CD14-positive monocyte (primary cell): Measurements from ENCODE around the gene TSEN54. TPM values are rescaled to one million over a fixed set of nuclear protein-coding genes. Genes with fewer than 3 reads are reported as not detected.

ENCODE experiments used
- DNase-seq, 3 donors: peaks; one replicate each; pipeline ENCODE4 v3.0.0-alpha.2; 2011 to 2022
- H2AFZ ChIP-seq: 2 replicates; pipeline ENCODE4 v1.6.0; 2012; ENCODE audit warnings: mild to moderate bottlenecking, low read depth, low read length, inconsistent platforms; ENCODE audit not compliant: insufficient read depth, poor library complexity, severe bottlenecking
- H3K27ac ChIP-seq, 2 donors: 1 replicate in 1 of 2; 2 replicates in 1 of 2; pipeline ENCODE4 v1.5.1; 2012 to 2013; ENCODE audit warnings: low read length in 2 of 2, control low read depth in 1 of 2, inconsistent platforms in 1 of 2, low read depth in 1 of 2, mild to moderate bottlenecking in 1 of 2
- H3K27me3 ChIP-seq, 2 donors: one replicate each; pipeline versions ENCODE4 v1.6.0 to v1.6.1; 2011 to 2013; ENCODE audit warnings: low read length in 2 of 2; ENCODE audit not compliant: control insufficient read depth in 2 of 2, insufficient read depth in 2 of 2
- H3K36me3 ChIP-seq, 2 donors: replicated peaks in 1 of 2; 1 replicate in 1 of 2; 2 replicates in 1 of 2; pipeline versions ENCODE4 v1.5.1 to v1.6.1; 2012 to 2013; ENCODE audit warnings: low read length in 2 of 2, control low read depth in 1 of 2, inconsistent platforms in 1 of 2, mild to moderate bottlenecking in 1 of 2; ENCODE audit not compliant: insufficient read depth in 2 of 2, control insufficient read depth in 1 of 2
- H3K4me1 ChIP-seq, 2 donors: 1 replicate in 1 of 2; 2 replicates in 1 of 2; pipeline versions ENCODE4 v1.5.1 to v1.6.1; 2012 to 2013; ENCODE audit warnings: low read length in 2 of 2, control low read depth in 1 of 2, inconsistent platforms in 1 of 2, mild to moderate bottlenecking in 1 of 2, moderate library complexity in 1 of 2; ENCODE audit not compliant: insufficient read depth in 2 of 2, control insufficient read depth in 1 of 2
- H3K4me2 ChIP-seq: replicated peaks from 2 replicates; pipeline ENCODE3; 2012; ENCODE audit warnings: low read length, moderate library complexity, mild to moderate bottlenecking; ENCODE audit not compliant: poor library complexity, severe bottlenecking; ENCODE audit errors: extremely low read depth
- H3K4me3 ChIP-seq, 3 experiments: fragments of 200-600 bp in 1 of 3; sonication (generic) in 1 of 3; replicated peaks in 1 of 3; 1 replicate in 2 of 3; 2 replicates in 1 of 3; pipeline ENCODE4 v1.5.1; 2011 to 2013; ENCODE audit warnings: low read length in 3 of 3, mild to moderate bottlenecking in 3 of 3, control low read depth in 2 of 3, low read depth in 2 of 3, inconsistent platforms in 1 of 3, moderate library complexity in 1 of 3
- H3K79me2 ChIP-seq: 2 replicates; pipeline ENCODE4 v1.6.0; 2012; ENCODE audit warnings: mild to moderate bottlenecking, control low read depth, inconsistent platforms, low read length, moderate library complexity; ENCODE audit not compliant: insufficient read depth
- H3K9ac ChIP-seq: 2 replicates; pipeline ENCODE4 v1.6.0; 2017; ENCODE audit warnings: low read length, mild to moderate bottlenecking; ENCODE audit not compliant: insufficient read depth, poor library complexity, severe bottlenecking
- H3K9me3 ChIP-seq, 2 donors: replicated peaks in 1 of 2; 1 replicate in 1 of 2; 2 replicates in 1 of 2; pipeline versions ENCODE4 v1.5.1 to v1.6.1; 2012 to 2013; ENCODE audit warnings: low read length in 2 of 2, control low read depth in 1 of 2; ENCODE audit not compliant: control insufficient read depth in 1 of 2, insufficient read depth in 1 of 2
- H4K20me1 ChIP-seq: 2 replicates; pipeline ENCODE4 v1.6.0; 2012; ENCODE audit warnings: mild to moderate bottlenecking, low read length, control low read depth, moderate library complexity; ENCODE audit not compliant: insufficient read depth
- H3K27ac Mint-ChIP-seq, 7 donors: one replicate each; pipeline ENCODE4 v1.8.0; 2020; ENCODE audit warnings: mild to moderate bottlenecking in 7 of 7, mixed read lengths in 7 of 7, moderate library complexity in 6 of 7, inconsistent platforms in 2 of 7
- H3K27me3 Mint-ChIP-seq, 3 donors: one replicate each; pipeline ENCODE4 v1.8.0; 2021 to 2022; ENCODE audit warnings: low read depth in 3 of 3, mild to moderate bottlenecking in 3 of 3, mixed read lengths in 3 of 3, moderate library complexity in 3 of 3, inconsistent platforms in 1 of 3
- H3K36me3 Mint-ChIP-seq, 2 donors: one replicate each; pipeline ENCODE4 v1.8.0; 2020; ENCODE audit warnings: mixed read lengths in 2 of 2, inconsistent platforms in 1 of 2, mild to moderate bottlenecking in 1 of 2
- H3K4me1 Mint-ChIP-seq: one replicate; pipeline ENCODE4 v1.8.0; 2020; ENCODE audit warnings: mild to moderate bottlenecking, mixed read lengths
- H3K4me3 Mint-ChIP-seq, 2 donors: one replicate each; pipeline ENCODE4 v1.8.0; 2020; ENCODE audit warnings: mild to moderate bottlenecking in 2 of 2, mixed read lengths in 2 of 2, moderate library complexity in 1 of 2
- H3K9me3 Mint-ChIP-seq, 7 donors: one replicate each; pipeline ENCODE4 v1.8.0; 2020 to 2022; ENCODE audit warnings: mixed read lengths in 7 of 7, mild to moderate bottlenecking in 6 of 7, moderate library complexity in 6 of 7, inconsistent platforms in 2 of 7
- WGBS: methylation state at CpG from one replicate; pipeline ENCODE4 v1.1.5; 2013; ENCODE audit warnings: missing lambda C conversion rate; ENCODE audit not compliant: insufficient coverage; 5-methylcytosine and 5-hydroxymethylcytosine counted together
- intact Hi-C, 2 donors: fragments of 100-400 bp; cut with micrococcal nuclease; formaldehyde crosslinking; loops; one replicate each; pipeline versions ENCODE4 v1.15.0 to v1.15.1; 2023
- polyA plus RNA-seq, 3 donors: library from polyadenylated mRNA; depleted of rRNA in 1 of 3; unstranded in 2 of 3; stranded (reverse) in 1 of 3; fragments of 300-500 nt in 2 of 3; fragments of >200 nt in 1 of 3; fragmentation: Illumina TruSeq in 2 of 3; gene quantifications; 1 replicate in 2 of 3; 2 replicates in 1 of 3; pipeline ENCODE4 v1.2.3, GENCODE V29; 2012 to 2021
- TF ChIP-seq, protein P1 (sequence below): fragments of 200-600 bp; IDR thresholded peaks from one replicate; pipeline ENCODE4 v1.8.0; 2022; ENCODE audit warnings: antibody characterized with exemption, mild to moderate bottlenecking

The TSEN54 gene
- polyA plus RNA-seq, 3 donors: 10.3 to 13.6 (median 11.8) TPM

DNA sequence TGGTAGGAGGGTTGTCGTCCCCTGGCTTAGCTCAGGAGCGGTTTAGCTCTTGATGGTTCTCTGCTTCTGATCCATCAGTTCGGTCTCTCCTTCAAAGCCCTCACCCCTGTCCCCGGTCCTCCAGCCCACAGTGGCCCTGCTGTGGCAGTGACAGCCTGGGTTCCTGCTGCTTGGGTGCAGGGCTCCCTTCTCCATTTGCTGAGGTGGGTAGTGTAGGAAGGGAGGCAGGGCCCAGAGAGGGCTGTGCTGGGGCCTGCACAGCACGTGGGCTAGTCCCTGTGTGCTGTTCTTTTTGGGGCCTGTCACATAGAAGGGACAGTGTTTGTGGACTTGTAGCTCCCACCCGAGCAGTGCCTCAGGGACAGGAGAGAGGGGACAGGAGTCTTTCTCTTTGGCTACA, 41.6 kb upstream of the TSEN54 start:
- intact Hi-C loops: no loop called here
- peak overlapping the region in 2 of 7 donors; percentile 11 to 48 for H3K27ac Mint-ChIP-seq
- 100% methylated on average over 2 of the region's 6 CpGs for WGBS
- Histone ChIP-seq H3K9me3 (no peaks in the 10 kb centered on the region), H3K4me3 (no peak overlapping the region), H3K4me1 (no peaks in the 10 kb centered on the region), H3K4me2 (no peak overlapping the region), H3K79me2 (no peaks in the 10 kb centered on the region), H3K27ac (no peak overlapping the region), H4K20me1 (peaks cover 5% of the 10 kb centered on the region), H3K27me3 (no peaks in the 10 kb centered on the region), H2AFZ (no peak overlapping the region), H3K9ac (no peak overlapping the region), H3K36me3 (peaks cover 35 to 65% of the 10 kb centered on the region in 2 donors)
- H3K9me3 Mint-ChIP-seq: no peaks in the 10 kb centered on the region
- H3K36me3 Mint-ChIP-seq: peaks cover 46 to 76% of the 10 kb centered on the region in 2 donors
- H3K4me3 Mint-ChIP-seq: no peak overlapping the region
- H3K27me3 Mint-ChIP-seq: peaks cover 0 to 3% (median 0%) of the 10 kb centered on the region in 3 donors
- TF ChIP-seq, protein P1, sequence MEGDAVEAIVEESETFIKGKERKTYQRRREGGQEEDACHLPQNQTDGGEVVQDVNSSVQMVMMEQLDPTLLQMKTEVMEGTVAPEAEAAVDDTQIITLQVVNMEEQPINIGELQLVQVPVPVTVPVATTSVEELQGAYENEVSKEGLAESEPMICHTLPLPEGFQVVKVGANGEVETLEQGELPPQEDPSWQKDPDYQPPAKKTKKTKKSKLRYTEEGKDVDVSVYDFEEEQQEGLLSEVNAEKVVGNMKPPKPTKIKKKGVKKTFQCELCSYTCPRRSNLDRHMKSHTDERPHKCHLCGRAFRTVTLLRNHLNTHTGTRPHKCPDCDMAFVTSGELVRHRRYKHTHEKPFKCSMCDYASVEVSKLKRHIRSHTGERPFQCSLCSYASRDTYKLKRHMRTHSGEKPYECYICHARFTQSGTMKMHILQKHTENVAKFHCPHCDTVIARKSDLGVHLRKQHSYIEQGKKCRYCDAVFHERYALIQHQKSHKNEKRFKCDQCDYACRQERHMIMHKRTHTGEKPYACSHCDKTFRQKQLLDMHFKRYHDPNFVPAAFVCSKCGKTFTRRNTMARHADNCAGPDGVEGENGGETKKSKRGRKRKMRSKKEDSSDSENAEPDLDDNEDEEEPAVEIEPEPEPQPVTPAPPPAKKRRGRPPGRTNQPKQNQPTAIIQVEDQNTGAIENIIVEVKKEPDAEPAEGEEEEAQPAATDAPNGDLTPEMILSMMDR: no peak
- no peak for DNase-seq
- H3K4me1 Mint-ChIP-seq: peaks cover 2% of the 10 kb centered on the region

GRCh38 chr17:75475144-75475835, 41.0 kb upstream of the TSEN54 start:
- Histone ChIP-seq H3K36me3 (peaks cover 37 to 65% of the 10 kb centered on the region in 2 donors), H4K20me1 (peaks cover 5% of the 10 kb centered on the region), H3K79me2 (no peaks in the 10 kb centered on the region), H3K4me3 (no peak overlapping the region), H3K27ac (no peak overlapping the region), H3K4me2 (no peak overlapping the region), H2AFZ (no peak overlapping the region), H3K4me1 (peaks cover 0 to 3% of the 10 kb centered on the region in 2 donors), H3K9ac (no peak overlapping the region), H3K27me3 (no peaks in the 10 kb centered on the region), H3K9me3 (no peaks in the 10 kb centered on the region)
- intact Hi-C loops: no loop called here
- H3K36me3 Mint-ChIP-seq: peaks cover 49 to 79% of the 10 kb centered on the region in 2 donors
- no peak for DNase-seq
- TF ChIP-seq, protein P1: no peak
- no peak overlapping the region for H3K4me3 Mint-ChIP-seq
- H3K27ac Mint-ChIP-seq: peak overlapping the region in 1 of 7 donors; percentile 53
- 97% methylated on average over 7 of the region's 13 CpGs for WGBS
- H3K27me3 Mint-ChIP-seq: peaks cover 0 to 5% (median 0%) of the 10 kb centered on the region in 3 donors
- no peaks in the 10 kb centered on the region for H3K9me3 Mint-ChIP-seq
- H3K4me1 Mint-ChIP-seq: peaks cover 7% of the 10 kb centered on the region
